Measurements from ENCODE around the gene TNFAIP8L2.

The TNFAIP8L2 gene

GRCh38 chr1:151166505-151166956 lies 10.1 kb downstream of the TNFAIP8L2 start:
- H3K4me2 ChIP-seq (ENCODE audit: low read length) = peak overlapping the region; percentile 63
- peaks cover 3% of the 10 kb centered on the region for H3K79me2 ChIP-seq
- H3K4me3 ChIP-seq (ENCODE audit: low read depth, low read length) = peak overlapping the region; percentile 86
- H2AFZ ChIP-seq = peak overlapping the region; percentile 90
- H3K9me3 ChIP-seq (ENCODE audit: control insufficient read depth, low read length) = no peaks in the 10 kb centered on the region
- no peak for TF ChIP-seq CTCF (IDR thresholded peaks at IDR 0.05)
- H3K27ac ChIP-seq = peak overlapping the region; percentile 91
- no peaks in the 10 kb centered on the region for H3K4me1 ChIP-seq
- no peaks in the 10 kb centered on the region for H3K27me3 ChIP-seq (ENCODE audit: control insufficient read depth, insufficient read depth, low read length)
- no peaks in the 10 kb centered on the region for H3K36me3 ChIP-seq (ENCODE audit: control insufficient read depth, insufficient read depth, low read length)
- H3K9ac ChIP-seq = peak overlapping the region; percentile 29

- no peak overlapping the region for H3K9ac ChIP-seq
- peaks cover 3% of the 10 kb centered on the region for H3K79me2 ChIP-seq
- H3K4me2 ChIP-seq (ENCODE audit: low read length) = no peak overlapping the region
- H2AFZ ChIP-seq = no peak overlapping the region
- no peak overlapping the region for H3K4me3 ChIP-seq (ENCODE audit: low read depth, low read length)
- no peak for TF ChIP-seq CTCF (IDR thresholded peaks at IDR 0.05)
- H3K36me3 ChIP-seq (ENCODE audit: control insufficient read depth, insufficient read depth, low read length) = no peaks in the 10 kb centered on the region
- no peaks in the 10 kb centered on the region for H3K4me1 ChIP-seq
- H3K27me3 ChIP-seq (ENCODE audit: control insufficient read depth, insufficient read depth, low read length) = no peaks in the 10 kb centered on the region
- no peaks in the 10 kb centered on the region for H3K9me3 ChIP-seq (ENCODE audit: control insufficient read depth, low read length)
- no peak overlapping the region for H3K27ac ChIP-seq
Observed at GRCh38 chr1:151167116-151167515, 10.7 kb downstream of the TNFAIP8L2 start.

GRCh38 chr1:151171190-151171589 lies 14.7 kb downstream of the TNFAIP8L2 start:
- H3K9me3 ChIP-seq (ENCODE audit: control insufficient read depth, low read length) = no peaks in the 10 kb centered on the region
- no peaks in the 10 kb centered on the region for H3K4me1 ChIP-seq
- H3K79me2 ChIP-seq = peaks cover 3% of the 10 kb centered on the region
- H3K27ac ChIP-seq = no peak overlapping the region
- H3K4me2 ChIP-seq (ENCODE audit: low read length) = no peak overlapping the region
- TF ChIP-seq CTCF (IDR thresholded peaks at IDR 0.05) = no peak
- H3K4me3 ChIP-seq (ENCODE audit: low read depth, low read length) = no peak overlapping the region
- no peaks in the 10 kb centered on the region for H3K36me3 ChIP-seq (ENCODE audit: control insufficient read depth, insufficient read depth, low read length)
- no peak overlapping the region for H2AFZ ChIP-seq
- H3K9ac ChIP-seq = no peak overlapping the region
- no peaks in the 10 kb centered on the region for H3K27me3 ChIP-seq (ENCODE audit: control insufficient read depth, insufficient read depth, low read length)

- Histone ChIP-seq H3K27ac (no peak overlapping the region), H3K36me3 (ENCODE audit: control insufficient read depth, insufficient read depth, low read length) (no peaks in the 10 kb centered on the region), H3K27me3 (ENCODE audit: control insufficient read depth, insufficient read depth, low read length) (no peaks in the 10 kb centered on the region)
Observed at GRCh38 chr1:151175041-151175741, 18.7 kb downstream of the TNFAIP8L2 start.

More at GRCh38 chr1:151175041-151175741, 18.7 kb downstream of the TNFAIP8L2 start:
- Histone ChIP-seq H3K4me3 (ENCODE audit: low read depth, low read length) (no peak overlapping the region), H3K4me1 (no peaks in the 10 kb centered on the region), H3K4me2 (ENCODE audit: low read length) (no peak overlapping the region), H3K79me2 (no peaks in the 10 kb centered on the region), H2AFZ (no peak overlapping the region), H3K9me3 (ENCODE audit: control insufficient read depth, low read length) (no peaks in the 10 kb centered on the region), H3K9ac (no peak overlapping the region)
- no peak for TF ChIP-seq CTCF (IDR thresholded peaks at IDR 0.05)

All from parathyroid adenoma (tissue), 2 donors.